ENCODE data around the gene HCLS1. TPM values are rescaled to one million over a fixed set of nuclear protein-coding genes. Genes with fewer than 3 reads are reported as not detected.

The HCLS1 gene
- total and polyA plus RNA-seq, 10 donors = 207 to 554 (median 349) TPM

- Histone ChIP-seq H3K36me3 (peaks cover 0 to 97% (median 60%) of the 10 kb centered on the region in 6 donors), H3K9me3 (peaks cover 0 to 21% (median 16%) of the 10 kb centered on the region in 8 donors), H3K4me3 (no peak overlapping the region), H3K27me3 (replicated peaks in 1 of 7) (no peaks in the 10 kb centered on the region), H3K27ac (no peak overlapping the region), H3K4me1 (no peaks in the 10 kb centered on the region)
- TF ChIP-seq POLR2AphosphoS5 (IDR thresholded peaks at IDR 0.05) (no peak), CTCF (IDR thresholded peaks at IDR 0.05 in 8 of 11, conservative IDR thresholded peaks at IDR 0.05 in 3 of 11) (no peak), POLR2A (IDR thresholded peaks at IDR 0.05) (no peak)
- intact Hi-C loops (cut with DNase I; ENCODE audit: low total_unique reads) = no loop called here
- 80 to 95% (median 94%) methylated on average over 1 of the region's 1 CpG for WGBS, 5 donors
- DNase-seq = no peak
These were observed 21.1 kb upstream of the HCLS1 start for GRCh38 chr3:121681792-121682191.

- H3K9me3 ChIP-seq = no peaks in the 10 kb centered on the region
- H3K27me3 ChIP-seq (replicated peaks in 1 of 7) = no peaks in the 10 kb centered on the region
- TF ChIP-seq CTCF (IDR thresholded peaks at IDR 0.05 in 8 of 11, conservative IDR thresholded peaks at IDR 0.05 in 3 of 11) (no peak), POLR2A (IDR thresholded peaks at IDR 0.05) (no peak), POLR2AphosphoS5 (IDR thresholded peaks at IDR 0.05) (no peak)
- WGBS, 5 donors = 92 to 97% (median 95%) methylated on average over 2 of the region's 2 CpGs
- peaks cover 3 to 100% (median 70%) of the 10 kb centered on the region in 6 donors for H3K36me3 ChIP-seq
- intact Hi-C loops (cut with DNase I; ENCODE audit: low total_unique reads) = no loop called here
- no peak overlapping the region for H3K27ac ChIP-seq
- H3K4me1 ChIP-seq = no peaks in the 10 kb centered on the region
- DNase-seq = no peak
- no peak overlapping the region for H3K4me3 ChIP-seq
These were observed 16.4 kb upstream of the HCLS1 start for GRCh38 chr3:121677141-121677540.

- DNase-seq = no peak
- Histone ChIP-seq H3K9me3 (no peaks in the 10 kb centered on the region), H3K27me3 (replicated peaks in 1 of 7) (no peaks in the 10 kb centered on the region), H3K27ac (peak overlapping the region in 5 of 8 donors; percentile 10 to 85 (median 75)), H3K4me1 (peaks cover 0 to 29% (median 0%) of the 10 kb centered on the region in 6 donors), H3K36me3 (peaks cover 11 to 99% (median 67%) of the 10 kb centered on the region in 6 donors), H3K4me3 (no peak overlapping the region)
- intact Hi-C loops (cut with DNase I; ENCODE audit: low total_unique reads) = no loop called here
- no peak for TF ChIP-seq POLR2AphosphoS5 (IDR thresholded peaks at IDR 0.05)
- TF ChIP-seq CTCF (IDR thresholded peaks at IDR 0.05 in 8 of 11, conservative IDR thresholded peaks at IDR 0.05 in 3 of 11) = no peak
- TF ChIP-seq POLR2A (IDR thresholded peaks at IDR 0.05) = no peak
These were observed 10.0 kb upstream of the HCLS1 start for GRCh38 chr3:121670676-121671075.

- WGBS, 5 donors = 43 to 70% (median 66%) methylated on average over 4 of the region's 4 CpGs
- H3K4me1 ChIP-seq = peaks cover 0 to 29% (median 0%) of the 10 kb centered on the region in 6 donors
- H3K36me3 ChIP-seq = peaks cover 11 to 99% (median 76%) of the 10 kb centered on the region in 6 donors
- no peak for DNase-seq
- H3K27me3 ChIP-seq (replicated peaks in 1 of 7) = no peaks in the 10 kb centered on the region
- H3K9me3 ChIP-seq = no peaks in the 10 kb centered on the region
- intact Hi-C loops (cut with DNase I; ENCODE audit: low total_unique reads) = no loop called here
- peak overlapping the region in 7 of 8 donors; percentile 52 to 85 (median 63) for H3K27ac ChIP-seq
- TF ChIP-seq POLR2AphosphoS5 (IDR thresholded peaks at IDR 0.05) (peak in 1 of 3 donors; percentile 44), POLR2A (IDR thresholded peaks at IDR 0.05) (no peak)
- H3K4me3 ChIP-seq = peak overlapping the region in 1 of 8 donors; percentile 36
These were observed 6.6 kb upstream of the HCLS1 start for GRCh38 chr3:121667333-121667732.
